Thyroid gland (tissue), 4 donors: ENCODE measurements around the gene FLAD1.

Source experiments
- CTCF ChIP-seq, 6 experiments: fragments of 200-600 bp in 3 of 6; fragments of 450-650 bp in 3 of 6; sonication (generic) in 3 of 6; IDR thresholded peaks; one replicate each; pipeline ENCODE4 v1.5.1; 2016 to 2019; ENCODE audit warnings: antibody characterized with exemption in 6 of 6, mild to moderate bottlenecking in 2 of 6, inconsistent platforms in 1 of 6, moderate library complexity in 1 of 6
- POLR2A ChIP-seq, 2 donors: fragments of 450-650 bp; IDR thresholded peaks; one replicate each; pipeline ENCODE4 v1.6.1; 2017; ENCODE audit warnings: antibody characterized with exemption in 2 of 2, mild to moderate bottlenecking in 2 of 2, moderate library complexity in 1 of 2

GRCh38 chr1:154987326-154987725, 4.2 kb downstream of the FLAD1 start:
- TF ChIP-seq CTCF (IDR thresholded peaks at IDR 0.05) (no peak), POLR2A (IDR thresholded peaks at IDR 0.05) (no peak)
